PFSK-1 (cell line): ENCODE data around the gene STXBP2. TPM values are rescaled to one million over a fixed set of nuclear protein-coding genes. Genes with fewer than 3 reads are reported as not detected.

Source experiments
- FOXP2 ChIP-seq: optimal IDR thresholded peaks from 2 replicates; pipeline ENCODE3; 2011; ENCODE audit warnings: borderline replicate concordance, control low read depth, inconsistent platforms; ENCODE audit not compliant: insufficient read depth; ENCODE audit errors: extremely low read length, extremely low read depth
- POLR2AphosphoS5 ChIP-seq: IDR thresholded peaks from 2 replicates; pipeline ENCODE4 v1.6.1; 2012; ENCODE audit warnings: low read depth, mild to moderate bottlenecking, control low read depth, low read length, moderate library complexity
- SIN3A ChIP-seq: IDR thresholded peaks from 2 replicates; pipeline ENCODE4 v1.6.1; 2012; ENCODE audit warnings: mild to moderate bottlenecking, low read length, moderate library complexity, borderline replicate concordance; ENCODE audit not compliant: insufficient read depth
- TAF1 ChIP-seq: IDR thresholded peaks from 2 replicates; pipeline ENCODE4 v1.6.1; 2012; ENCODE audit warnings: low read length, control low read depth, borderline replicate concordance; ENCODE audit not compliant: insufficient read depth
- polyA plus RNA-seq: library from polyadenylated mRNA; unstranded; fragments of >200 nt; gene quantifications from one replicate; pipeline ENCODE4 v1.2.1, GENCODE V29; 2012; ENCODE audit warnings: low read depth, missing spikeins; ENCODE audit not compliant: insufficient read length
- TF ChIP-seq, protein P1 (sequence below), 2 experiments: IDR thresholded peaks; 2 replicates each; pipeline versions ENCODE4 v1.6.1 to v1.8.0; 2011 to 2012; ENCODE audit warnings: low read depth in 2 of 2, low read length in 2 of 2, control low read depth in 1 of 2, inconsistent platforms in 1 of 2, mild to moderate bottlenecking in 1 of 2, moderate library complexity in 1 of 2; ENCODE audit not compliant: insufficient read depth in 1 of 2

The STXBP2 gene
- 43.7 TPM for polyA plus RNA-seq

DNA sequence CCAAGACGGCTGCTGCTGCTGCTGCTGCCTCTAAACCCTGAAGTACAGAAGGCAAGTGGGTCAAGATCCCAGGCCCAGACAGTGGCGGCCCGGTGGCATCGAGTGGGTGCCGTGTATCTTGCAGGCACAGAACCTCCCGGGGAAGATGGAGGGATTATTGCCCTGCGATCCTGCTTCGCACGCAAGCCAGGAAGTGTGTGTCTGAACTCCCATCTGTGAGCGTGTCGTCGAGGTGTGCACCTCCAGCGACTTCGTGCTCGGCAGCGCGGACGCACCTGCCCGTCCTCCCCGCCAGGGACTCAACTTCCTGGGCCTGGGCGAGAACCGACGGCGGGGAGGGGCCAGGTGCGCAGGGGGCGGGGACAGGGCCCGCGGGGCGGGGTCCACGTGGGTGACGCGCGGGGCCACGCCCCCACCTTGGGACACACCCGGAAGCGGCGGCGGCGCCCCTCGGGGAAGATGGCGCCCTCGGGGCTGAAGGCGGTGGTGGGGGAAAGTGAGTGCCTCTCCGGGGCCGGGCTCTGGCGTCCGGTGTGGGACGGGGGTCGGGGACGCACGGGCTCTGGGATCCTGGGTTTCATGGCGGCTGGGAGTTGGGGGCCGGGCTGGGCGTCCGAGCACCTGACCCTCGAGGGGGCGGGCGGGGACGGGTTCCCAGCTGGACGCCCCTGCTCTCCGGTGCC, at the start of gene STXBP2:
Gene STXBP2, plus strand, starts transcription at position 420 of the 683 bp plus-strand sequence. Its CDS starts 40 bp downstream, at position 460.
- no peak for TF ChIP-seq POLR2AphosphoS5
- no peak for TF ChIP-seq SIN3A
- no peak for TF ChIP-seq TAF1
- TF ChIP-seq, protein P1, sequence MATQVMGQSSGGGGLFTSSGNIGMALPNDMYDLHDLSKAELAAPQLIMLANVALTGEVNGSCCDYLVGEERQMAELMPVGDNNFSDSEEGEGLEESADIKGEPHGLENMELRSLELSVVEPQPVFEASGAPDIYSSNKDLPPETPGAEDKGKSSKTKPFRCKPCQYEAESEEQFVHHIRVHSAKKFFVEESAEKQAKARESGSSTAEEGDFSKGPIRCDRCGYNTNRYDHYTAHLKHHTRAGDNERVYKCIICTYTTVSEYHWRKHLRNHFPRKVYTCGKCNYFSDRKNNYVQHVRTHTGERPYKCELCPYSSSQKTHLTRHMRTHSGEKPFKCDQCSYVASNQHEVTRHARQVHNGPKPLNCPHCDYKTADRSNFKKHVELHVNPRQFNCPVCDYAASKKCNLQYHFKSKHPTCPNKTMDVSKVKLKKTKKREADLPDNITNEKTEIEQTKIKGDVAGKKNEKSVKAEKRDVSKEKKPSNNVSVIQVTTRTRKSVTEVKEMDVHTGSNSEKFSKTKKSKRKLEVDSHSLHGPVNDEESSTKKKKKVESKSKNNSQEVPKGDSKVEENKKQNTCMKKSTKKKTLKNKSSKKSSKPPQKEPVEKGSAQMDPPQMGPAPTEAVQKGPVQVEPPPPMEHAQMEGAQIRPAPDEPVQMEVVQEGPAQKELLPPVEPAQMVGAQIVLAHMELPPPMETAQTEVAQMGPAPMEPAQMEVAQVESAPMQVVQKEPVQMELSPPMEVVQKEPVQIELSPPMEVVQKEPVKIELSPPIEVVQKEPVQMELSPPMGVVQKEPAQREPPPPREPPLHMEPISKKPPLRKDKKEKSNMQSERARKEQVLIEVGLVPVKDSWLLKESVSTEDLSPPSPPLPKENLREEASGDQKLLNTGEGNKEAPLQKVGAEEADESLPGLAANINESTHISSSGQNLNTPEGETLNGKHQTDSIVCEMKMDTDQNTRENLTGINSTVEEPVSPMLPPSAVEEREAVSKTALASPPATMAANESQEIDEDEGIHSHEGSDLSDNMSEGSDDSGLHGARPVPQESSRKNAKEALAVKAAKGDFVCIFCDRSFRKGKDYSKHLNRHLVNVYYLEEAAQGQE (IDR thresholded peaks at IDR 0.05; ENCODE audit: insufficient read depth in 1 of 2, low read depth in 2 of 2, low read length in 2 of 2), result no peak
- TF ChIP-seq FOXP2, result no peak

DNA sequence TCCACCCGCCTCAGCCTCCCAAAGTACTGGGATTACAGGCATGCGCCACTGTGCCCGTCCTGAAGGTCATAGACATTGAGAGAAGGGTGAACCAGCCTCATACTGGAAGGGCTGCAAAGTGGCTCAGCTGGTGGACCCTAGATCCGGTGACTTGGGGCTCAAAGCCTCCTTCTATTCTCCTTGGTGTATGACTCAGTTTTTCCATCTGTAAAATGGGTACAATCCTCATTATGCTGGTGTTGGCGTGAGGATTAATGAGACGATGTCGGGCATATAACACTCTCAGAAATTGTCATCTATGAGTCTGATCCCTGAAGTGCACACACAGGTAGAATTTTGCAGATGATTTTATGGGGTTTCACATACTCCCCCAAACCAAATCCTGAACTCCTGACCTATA, 47.1 kb upstream of the STXBP2 start:
- no peak for TF ChIP-seq TAF1
- TF ChIP-seq FOXP2, result no peak
- TF ChIP-seq, protein P1 (IDR thresholded peaks at IDR 0.05; ENCODE audit: insufficient read depth in 1 of 2, low read depth in 2 of 2, low read length in 2 of 2), result no peak

DNA sequence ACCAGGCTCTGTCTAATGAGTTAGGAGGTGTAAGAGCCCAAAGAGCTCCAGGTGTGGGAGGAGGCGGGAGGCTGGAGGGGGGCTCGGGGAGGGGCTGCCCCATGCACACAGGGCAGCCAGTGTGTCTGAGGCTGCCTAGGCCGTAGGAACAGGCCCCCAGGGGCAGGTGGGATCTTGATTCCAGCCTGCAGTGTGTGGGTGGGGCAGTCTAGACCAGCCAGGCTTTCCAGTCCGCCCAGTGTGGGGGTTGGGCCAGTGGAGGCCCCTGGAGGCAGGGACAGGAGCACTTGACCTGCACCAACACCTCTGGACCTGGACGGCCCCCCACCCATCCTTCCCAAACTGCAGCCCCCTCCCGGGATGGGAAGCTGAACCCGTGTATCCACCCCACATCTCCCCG, 46.7 kb upstream of the STXBP2 start:
- TF ChIP-seq TAF1 (no peak), SIN3A (no peak), POLR2AphosphoS5 (no peak), FOXP2 (no peak)
- TF ChIP-seq, protein P1 (IDR thresholded peaks at IDR 0.05; ENCODE audit: insufficient read depth in 1 of 2, low read depth in 2 of 2, low read length in 2 of 2), result no peak

DNA sequence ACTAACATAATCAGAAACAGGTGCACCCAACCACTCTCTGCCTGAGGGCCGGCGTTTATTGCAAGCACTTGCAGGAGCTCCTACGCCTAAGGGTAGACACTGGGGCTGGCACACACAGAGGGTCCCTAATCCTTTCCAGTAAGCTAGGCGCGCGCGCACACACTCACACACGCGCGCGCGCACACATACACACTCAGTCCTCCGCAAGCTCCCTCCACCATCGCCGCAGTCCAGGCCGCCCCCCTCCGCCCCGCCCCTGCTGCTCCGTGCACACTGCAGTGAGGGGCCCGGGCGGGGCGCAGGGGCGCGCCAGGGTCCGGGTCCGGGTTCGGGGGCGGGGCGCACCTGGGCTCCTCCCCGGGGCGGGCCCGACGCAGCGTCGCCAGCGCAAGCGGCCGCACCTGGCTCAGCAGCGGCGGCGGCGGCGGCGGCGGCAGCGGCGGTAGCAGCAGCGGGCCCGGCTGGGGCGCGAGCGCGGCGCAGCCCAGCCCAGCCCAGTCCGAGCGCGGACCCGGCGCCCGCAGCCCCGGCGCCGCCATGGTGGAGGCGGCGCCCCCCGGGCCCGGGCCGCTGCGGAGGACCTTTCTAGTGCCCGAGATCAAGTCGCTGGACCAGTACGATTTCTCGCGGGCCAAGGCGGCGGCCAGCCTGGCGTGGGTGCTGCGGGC, 41.3 kb upstream of the STXBP2 start, which contains the start of gene CAMSAP3:
Gene CAMSAP3, plus strand, starts transcription at position 398 of the 668 bp plus-strand sequence. Its CDS starts 140 bp downstream, at position 538.
- TF ChIP-seq, protein P1 (IDR thresholded peaks at IDR 0.05; ENCODE audit: insufficient read depth in 1 of 2, low read depth in 2 of 2, low read length in 2 of 2), result no peak
- TF ChIP-seq TAF1, result no peak
- TF ChIP-seq POLR2AphosphoS5, result no peak
- no peak for TF ChIP-seq FOXP2
- no peak for TF ChIP-seq SIN3A
